ENCODE measurements around the gene PPHLN1. TPM values are rescaled to one million over a fixed set of nuclear protein-coding genes. Genes with fewer than 3 reads are reported as not detected.

The PPHLN1 gene
- total RNA-seq, 4 donors from 2014 or later: 63.2 to 175 (median 68.1) TPM

GRCh38 chr12:42428850-42429249 is 102.9 kb downstream of the PPHLN1 start:
- no peak for DNase-seq
- TF ChIP-seq CTCF (IDR thresholded peaks at IDR 0.05) (no peak), POLR2A (IDR thresholded peaks at IDR 0.05) (no peak)

GRCh38 chr12:42432517-42433140 is 106.7 kb downstream of the PPHLN1 start:
- H3K27me3 ChIP-seq: no peaks in the 10 kb centered on the region
- no peak overlapping the region for H3K4me3 ChIP-seq
- no peak overlapping the region for H3K27ac ChIP-seq
- no peaks in the 10 kb centered on the region for H3K36me3 ChIP-seq
- DNase-seq: no peak
- TF ChIP-seq CTCF (IDR thresholded peaks at IDR 0.05) (no peak), POLR2A (IDR thresholded peaks at IDR 0.05) (no peak)
- no peaks in the 10 kb centered on the region for H3K4me1 ChIP-seq
- no peaks in the 10 kb centered on the region for H3K9me3 ChIP-seq

More at GRCh38 chr12:42428850-42429249, 102.9 kb downstream of the PPHLN1 start:
- no peak overlapping the region for H3K4me3 ChIP-seq
- no peaks in the 10 kb centered on the region for H3K27me3 ChIP-seq
- H3K4me1 ChIP-seq: no peaks in the 10 kb centered on the region
- H3K9me3 ChIP-seq: no peaks in the 10 kb centered on the region
- no peaks in the 10 kb centered on the region for H3K36me3 ChIP-seq
- no peak overlapping the region for H3K27ac ChIP-seq

GRCh38 chr12:42440608-42441007 is 114.6 kb downstream of the PPHLN1 start:
- H3K4me3 ChIP-seq: no peak overlapping the region
- TF ChIP-seq POLR2A (IDR thresholded peaks at IDR 0.05) (no peak), CTCF (IDR thresholded peaks at IDR 0.05) (no peak)
- H3K27ac ChIP-seq: no peak overlapping the region

GRCh38 chr12:42442311-42442759 is 116.4 kb downstream of the PPHLN1 start:
- no peak for DNase-seq
- Histone ChIP-seq H3K4me3 (no peak overlapping the region), H3K36me3 (peaks cover 0 to 34% (median under 1%) of the 10 kb centered on the region in 3 donors), H3K9me3 (no peaks in the 10 kb centered on the region), H3K4me1 (no peaks in the 10 kb centered on the region), H3K27me3 (no peaks in the 10 kb centered on the region), H3K27ac (no peak overlapping the region)
- TF ChIP-seq POLR2A (IDR thresholded peaks at IDR 0.05): no peak
- TF ChIP-seq CTCF (IDR thresholded peaks at IDR 0.05): no peak

More at GRCh38 chr12:42440608-42441007, 114.6 kb downstream of the PPHLN1 start:
- Histone ChIP-seq H3K9me3 (no peaks in the 10 kb centered on the region), H3K27me3 (no peaks in the 10 kb centered on the region), H3K4me1 (no peaks in the 10 kb centered on the region), H3K36me3 (peaks cover 0 to 19% (median 0%) of the 10 kb centered on the region in 3 donors)
- no peak for DNase-seq

GRCh38 chr12:42442888-42443287 is 116.9 kb downstream of the PPHLN1 start:
- DNase-seq: no peak
- Histone ChIP-seq H3K4me3 (no peak overlapping the region), H3K27me3 (no peaks in the 10 kb centered on the region), H3K36me3 (peaks cover 0 to 37% (median 2%) of the 10 kb centered on the region in 3 donors), H3K27ac (no peak overlapping the region), H3K4me1 (no peaks in the 10 kb centered on the region), H3K9me3 (no peaks in the 10 kb centered on the region)
- TF ChIP-seq CTCF (IDR thresholded peaks at IDR 0.05) (no peak), POLR2A (IDR thresholded peaks at IDR 0.05) (no peak)

All from Peyer's patch (tissue), 4 donors.